ENCODE results near the gene TENM4. TPM values are rescaled to one million over a fixed set of nuclear protein-coding genes. Genes with fewer than 3 reads are reported as not detected.

The TENM4 gene
- total RNA-seq, 2 donors from 2014 or later = 2.6 to 6.8 TPM

- TF ChIP-seq POLR2AphosphoS5 (IDR thresholded peaks at IDR 0.05) = no peak
- peak in 3 of 4 experiments; percentile 32 to 58 (median 54) for TF ChIP-seq CTCF (IDR thresholded peaks at IDR 0.05)
- DNase-seq (ENCODE audit: low spot score) = no peak
- H3K4me1 ChIP-seq (replicated peaks) = no peaks in the 10 kb centered on the region
- intact Hi-C loops (cut with DNase I) = no loop called here
- H3K36me3 ChIP-seq = no peaks in the 10 kb centered on the region
- H3K9me3 ChIP-seq = no peaks in the 10 kb centered on the region
- H3K27me3 ChIP-seq (replicated peaks; ENCODE audit: insufficient read depth) = no peaks in the 10 kb centered on the region
- H3K4me3 ChIP-seq = no peak overlapping the region
- no peak overlapping the region for H3K27ac ChIP-seq
- 65% methylated on average over 9 of the region's 9 CpGs for WGBS
Observed at GRCh38 chr11:79100093-79100910, 340.5 kb downstream of the TENM4 start.

- Histone ChIP-seq H3K4me1 (replicated peaks) (no peaks in the 10 kb centered on the region), H3K4me3 (no peak overlapping the region), H3K27ac (no peak overlapping the region), H3K9me3 (no peaks in the 10 kb centered on the region), H3K27me3 (replicated peaks; ENCODE audit: insufficient read depth) (no peaks in the 10 kb centered on the region), H3K36me3 (no peaks in the 10 kb centered on the region)
- no peak for TF ChIP-seq POLR2AphosphoS5 (IDR thresholded peaks at IDR 0.05)
- no peak for TF ChIP-seq CTCF (IDR thresholded peaks at IDR 0.05)
- no peak for TF ChIP-seq POLR2A (IDR thresholded peaks at IDR 0.05)
- DNase-seq (ENCODE audit: low spot score) = no peak
- intact Hi-C loops (cut with DNase I) = loop anchor here (5.0 kb wide), 1 partner anchor 451 kb away; no protein-coding TSS in a partner anchor
- 59% methylated on average over 2 of the region's 2 CpGs for WGBS
Observed at GRCh38 chr11:79098146-79098545, 342.7 kb downstream of the TENM4 start.

GRCh38 chr11:79097246-79097875 is 343.5 kb downstream of the TENM4 start:
- TF ChIP-seq POLR2AphosphoS5 (IDR thresholded peaks at IDR 0.05) (peak; percentile 35), POLR2A (IDR thresholded peaks at IDR 0.05) (no peak)
- Histone ChIP-seq H3K36me3 (no peaks in the 10 kb centered on the region), H3K27ac (no peak overlapping the region), H3K27me3 (replicated peaks; ENCODE audit: insufficient read depth) (no peaks in the 10 kb centered on the region), H3K4me3 (no peak overlapping the region), H3K9me3 (no peaks in the 10 kb centered on the region), H3K4me1 (replicated peaks) (no peaks in the 10 kb centered on the region)
- peak; percentile 19 for DNase-seq (ENCODE audit: low spot score)
- intact Hi-C loops (cut with DNase I) = loop anchor here (5.0 kb wide), 1 partner anchor 450 kb away; no protein-coding TSS in a partner anchor
- WGBS = 32% methylated on average over 8 of the region's 8 CpGs

GRCh38 chr11:79095424-79095823 is 345.4 kb downstream of the TENM4 start:
- H3K4me1 ChIP-seq (replicated peaks) = no peaks in the 10 kb centered on the region
- WGBS = 71% methylated on average over 3 of the region's 3 CpGs
- H3K27me3 ChIP-seq (replicated peaks; ENCODE audit: insufficient read depth) = no peaks in the 10 kb centered on the region
- TF ChIP-seq CTCF (IDR thresholded peaks at IDR 0.05) = no peak
- TF ChIP-seq POLR2AphosphoS5 (IDR thresholded peaks at IDR 0.05) = no peak
- no peak for TF ChIP-seq POLR2A (IDR thresholded peaks at IDR 0.05)
- no peak for DNase-seq (ENCODE audit: low spot score)
- intact Hi-C loops (cut with DNase I) = loop anchor here (5.0 kb wide), 1 partner anchor 448 kb away; no protein-coding TSS in a partner anchor
- H3K4me3 ChIP-seq = no peak overlapping the region
- H3K27ac ChIP-seq = no peak overlapping the region
- no peaks in the 10 kb centered on the region for H3K9me3 ChIP-seq
- no peaks in the 10 kb centered on the region for H3K36me3 ChIP-seq

GRCh38 chr11:79094616-79095015 is 346.2 kb downstream of the TENM4 start:
- no peak for TF ChIP-seq POLR2AphosphoS5 (IDR thresholded peaks at IDR 0.05)
- no peak for TF ChIP-seq POLR2A (IDR thresholded peaks at IDR 0.05)
- TF ChIP-seq CTCF (IDR thresholded peaks at IDR 0.05) = no peak
- WGBS = 97% methylated on average over 3 of the region's 3 CpGs
- DNase-seq (ENCODE audit: low spot score) = no peak
- no peak overlapping the region for H3K27ac ChIP-seq
- H3K4me1 ChIP-seq (replicated peaks) = no peaks in the 10 kb centered on the region
- H3K36me3 ChIP-seq = no peaks in the 10 kb centered on the region
- no peaks in the 10 kb centered on the region for H3K9me3 ChIP-seq
- intact Hi-C loops (cut with DNase I) = loop anchor here (5.0 kb wide), 1 partner anchor 447 kb away; no protein-coding TSS in a partner anchor
- H3K27me3 ChIP-seq (replicated peaks; ENCODE audit: insufficient read depth) = no peaks in the 10 kb centered on the region
- no peak overlapping the region for H3K4me3 ChIP-seq
